ENCODE results near the gene EIF4A2.

- TF ChIP-seq YY1 (IDR thresholded peaks at IDR 0.05; ENCODE audit: insufficient read depth, insufficient read length) (no peak), ZNF274 (IDR thresholded peaks at IDR 0.05; ENCODE audit: low read depth, low read length) (no peak), SUZ12 (IDR thresholded peaks at IDR 0.05; ENCODE audit: extremely low read depth, insufficient read depth, insufficient read length) (no peak)
Observed at GRCh38 chr3:186760141-186760833, 23.1 kb upstream of the EIF4A2 start.

Data from NT2/D1 (cell line).